H4 (cell line): ENCODE measurements around the gene PLP1. TPM values are rescaled to one million over a fixed set of nuclear protein-coding genes. Genes with fewer than 3 reads are reported as not detected.

Experiments
- DNase-seq: peaks from one replicate; pipeline ENCODE4 v3.0.0-alpha.2; 2015; ENCODE audit warnings: low spot score
- total RNA-seq: library from RNA; depleted of rRNA; stranded (reverse); fragments of >200 nt; shearing (Covaris generic); gene quantifications from 2 replicates; pipeline ENCODE4 v1.2.3, GENCODE V29; 2014; rRNA removed

PLP1 gene
- total RNA-seq, 1 experiment from 2014 or later = 0.02 TPM

DNA sequence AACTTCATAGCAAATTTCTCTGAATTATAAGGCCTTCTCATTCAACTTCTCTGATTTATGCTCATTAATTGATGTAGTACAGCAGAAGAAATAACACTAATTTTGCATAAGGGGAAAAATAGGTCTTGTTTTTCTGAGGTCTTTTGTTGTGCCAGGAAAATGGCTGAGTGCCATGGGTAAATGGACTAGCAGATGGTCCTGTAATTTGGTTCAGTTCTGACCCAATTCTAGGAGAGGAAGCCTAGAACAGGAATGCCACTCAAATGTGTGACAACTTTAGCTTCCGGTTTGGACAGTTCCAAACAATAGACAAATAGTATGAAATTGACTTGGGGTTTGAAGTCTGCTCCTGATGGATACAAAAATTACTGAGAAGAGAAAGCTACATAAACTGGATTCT is 49.2 kb downstream of the PLP1 start:
- DNase-seq = no peak

GRCh38 chrX:103828529-103828928 is 51.9 kb downstream of the PLP1 start:
- no peak for DNase-seq

DNA sequence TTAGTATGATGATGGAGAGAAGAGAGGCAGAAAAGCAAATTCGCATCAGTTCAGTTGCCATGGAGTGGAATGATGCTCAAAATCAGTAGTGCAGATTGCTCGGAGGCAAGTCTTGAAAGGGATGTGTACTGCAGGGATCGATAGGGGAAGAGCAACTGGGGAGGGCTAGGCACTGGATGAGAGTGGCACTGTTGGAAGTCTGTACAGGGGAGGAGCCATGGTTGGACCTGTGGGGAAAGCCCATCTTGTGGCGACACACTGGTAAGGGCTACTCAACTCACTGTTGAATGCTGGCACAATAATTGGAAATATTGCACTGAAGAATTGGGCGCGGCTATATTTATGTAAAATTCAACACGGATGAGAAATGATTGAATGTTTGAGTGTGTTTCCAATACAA is 54.2 kb downstream of the PLP1 start:
- no peak for DNase-seq

- no peak for DNase-seq
These were observed 54.7 kb downstream of the PLP1 start for GRCh38 chrX:103831342-103831802.

- DNase-seq = peak; percentile 36
These were observed 55.3 kb downstream of the PLP1 start, which contains the start of gene RAB9B for GRCh38 chrX:103831803-103832544. Gene RAB9B, minus strand, starts transcription at chrX:103832257. Its CDS starts 6,473 bp downstream, at chrX:103825784.

DNA sequence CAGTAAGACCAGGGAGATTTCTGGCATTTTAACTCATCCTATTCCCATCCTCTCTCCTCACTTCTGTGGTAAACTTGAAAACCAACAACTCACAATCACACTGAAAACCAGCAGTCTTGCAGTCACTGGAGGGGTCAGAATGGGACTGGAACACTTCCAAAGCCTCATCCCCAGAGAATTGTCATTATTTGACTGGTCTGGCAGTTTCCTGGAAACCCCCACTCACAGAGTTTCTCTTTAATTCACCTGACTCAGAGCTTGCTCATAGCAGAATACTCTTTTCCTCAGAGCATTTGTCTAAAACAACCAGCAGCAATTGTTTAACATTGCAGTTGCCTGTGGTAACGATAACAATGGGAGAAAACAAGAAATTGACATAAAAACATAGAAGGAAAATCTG is 62.8 kb downstream of the PLP1 start:
- no peak for DNase-seq

Other genes with a start within 250 kb of the PLP1 start
- 61.2 and 67.6 TPM in 2 replicates for gene TCEAL4, start 191.3 kb upstream of the PLP1 start, total RNA-seq
- 20.4 and 20.9 TPM in 2 replicates for gene TCEAL3, start 168.9 kb upstream of the PLP1 start, total RNA-seq
- gene TCEAL1, start 147.9 kb upstream of the PLP1 start, total RNA-seq = 16.4 and 27.4 TPM in 2 replicates
- gene MORF4L2, start 90.1 kb upstream of the PLP1 start, total RNA-seq = 950 and 1,107 TPM in 2 replicates
- gene TMEM31, start 65.9 kb upstream of the PLP1 start, total RNA-seq = not detected in 2 replicates
- gene RAB9B, start 55.4 kb downstream of the PLP1 start, total RNA-seq = 0.74 and 0.94 TPM in 2 replicates
- gene TMSB15B, start 185.8 kb downstream of the PLP1 start, total RNA-seq = 12.7 and 24.7 TPM in 2 replicates
- gene H2BW1, start 236.9 kb downstream of the PLP1 start, total RNA-seq = not detected in 2 replicates